Hepatic stellate cell (primary cell): ENCODE data around the gene ITGB1BP1.

Experiments
- DNase-seq: peaks from one replicate; pipeline ENCODE4 v3.0.0; 2011; ENCODE audit warnings: low spot score

Gene ITGB1BP1

GRCh38 chr2:9424447-9425164 is 1.3 kb upstream of the ITGB1BP1 start:
- DNase-seq = no peak

- DNase-seq = no peak
Measured at GRCh38 chr2:9423922-9424272, 569 bp upstream of the ITGB1BP1 start.

GRCh38 chr2:9422321-9423099 is 818 bp downstream of the ITGB1BP1 start:
- peak; percentile 69 for DNase-seq

GRCh38 chr2:9420495-9420894 is 2.8 kb downstream of the ITGB1BP1 start:
- DNase-seq = no peak

- no peak for DNase-seq
Measured at GRCh38 chr2:9419541-9419940, 3.8 kb downstream of the ITGB1BP1 start.

GRCh38 chr2:9418746-9419145 is 4.6 kb downstream of the ITGB1BP1 start:
- no peak for DNase-seq

GRCh38 chr2:9417725-9418124 is 5.6 kb downstream of the ITGB1BP1 start:
- no peak for DNase-seq

- DNase-seq = no peak
Measured at GRCh38 chr2:9416962-9417316, 6.4 kb downstream of the ITGB1BP1 start.

- DNase-seq = no peak
Measured at GRCh38 chr2:9416267-9416961, 6.9 kb downstream of the ITGB1BP1 start.

- no peak for DNase-seq
Measured at GRCh38 chr2:9415516-9416169, 7.7 kb downstream of the ITGB1BP1 start.

GRCh38 chr2:9412781-9413180 is 10.5 kb downstream of the ITGB1BP1 start:
- no peak for DNase-seq

GRCh38 chr2:9410108-9410507 is 13.2 kb downstream of the ITGB1BP1 start:
- no peak for DNase-seq

GRCh38 chr2:9408641-9409151 is 14.6 kb downstream of the ITGB1BP1 start:
- DNase-seq = no peak

GRCh38 chr2:9407363-9407811 is 15.9 kb downstream of the ITGB1BP1 start:
- no peak for DNase-seq

- no peak for DNase-seq
Measured at GRCh38 chr2:9406529-9407362, 16.6 kb downstream of the ITGB1BP1 start.

- no peak for DNase-seq
Measured at GRCh38 chr2:9405636-9406035, 17.7 kb downstream of the ITGB1BP1 start.

- DNase-seq = no peak
Measured at GRCh38 chr2:9404451-9404850, 18.9 kb downstream of the ITGB1BP1 start.

- DNase-seq = no peak
Measured at GRCh38 chr2:9403924-9404323, 19.4 kb downstream of the ITGB1BP1 start.

- no peak for DNase-seq
Measured at GRCh38 chr2:9401646-9402371, 21.5 kb downstream of the ITGB1BP1 start.

- no peak for DNase-seq
Measured at GRCh38 chr2:9401059-9401547, 22.2 kb downstream of the ITGB1BP1 start.
